T-helper 1 cell treated with Interleukin-12 subunit alpha and Interleukin-12 subunit beta and Interleukin-4 antibody, amounts not matched to agents 30 ng/mL and 1 ng/mL, for 36 hours (primary cell): ENCODE results near the gene FMOD. TPM values are rescaled to one million over a fixed set of nuclear protein-coding genes. Genes with fewer than 3 reads are reported as not detected.
"Not testable (repeated sequence)": the region's sequence is repeated elsewhere in the genome, so short reads cannot be mapped to it uniquely, and the experiment has no call there.

Source experiments
- intact Hi-C: fragments of 100-400 bp; cut with micrococcal nuclease; formaldehyde crosslinking; loops from one replicate; pipeline ENCODE4 v1.15.1; 2024
- total RNA-seq: library from RNA; stranded (reverse); gene quantifications from 2 replicates; pipeline ENCODE4 v1.2.3, GENCODE V29; 2022

Gene FMOD
- total RNA-seq, 1 donor from 2014 or later, result 0.15 TPM

DNA sequence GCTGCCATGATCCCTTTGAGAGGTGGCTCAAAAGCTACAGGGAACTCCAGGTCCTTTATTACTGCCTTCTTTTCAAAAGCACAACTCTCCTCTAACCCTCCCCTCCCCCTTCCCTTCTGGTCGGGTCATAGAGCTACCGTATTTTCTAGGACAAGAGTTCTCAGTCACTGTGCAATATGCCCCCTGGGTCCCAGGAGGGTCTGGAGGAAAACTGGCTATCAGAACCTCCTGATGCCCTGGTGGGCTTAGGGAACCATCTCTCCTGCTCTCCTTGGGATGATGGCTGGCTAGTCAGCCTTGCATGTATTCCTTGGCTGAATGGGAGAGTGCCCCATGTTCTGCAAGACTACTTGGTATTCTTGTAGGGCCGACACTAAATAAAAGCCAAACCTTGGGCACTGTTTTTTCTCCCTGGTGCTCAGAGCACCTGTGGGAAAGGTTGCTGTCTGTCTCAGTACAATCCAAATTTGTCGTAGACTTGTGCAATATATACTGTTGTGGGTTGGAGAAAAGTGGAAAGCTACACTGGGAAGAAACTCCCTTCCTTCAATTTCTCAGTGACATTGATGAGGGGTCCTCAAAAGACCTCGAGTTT lies 42.5 kb downstream of the FMOD start:
- intact Hi-C loops, result loop anchor here (5.0 kb wide), 1 partner anchor 421 kb away; the partner anchor contains the start of gene RABIF

DNA sequence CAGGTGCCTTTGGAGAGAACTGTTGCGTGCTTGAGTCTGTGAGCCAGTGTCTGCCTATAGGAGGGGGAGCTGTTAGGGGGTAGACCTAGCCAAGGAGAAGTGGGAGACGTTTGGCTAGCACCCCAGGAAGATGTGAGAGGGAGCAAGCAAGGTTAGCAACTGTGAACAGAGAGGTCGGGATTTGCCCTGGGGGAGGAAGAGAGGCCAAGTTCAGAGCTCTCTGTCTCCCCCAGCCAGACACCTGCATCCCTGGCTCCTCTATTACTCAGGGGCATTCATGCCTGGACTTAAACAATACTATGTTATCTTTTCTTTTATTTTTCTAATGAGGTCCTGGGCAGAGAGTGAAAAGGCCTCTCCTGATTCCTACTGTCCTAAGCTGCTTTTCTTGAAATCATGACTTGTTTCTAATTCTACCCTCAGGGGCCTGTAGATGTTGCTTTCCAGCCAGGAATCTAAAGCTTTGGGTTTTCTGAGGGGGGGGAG lies 43.2 kb downstream of the FMOD start:
- intact Hi-C loops, result loop anchor here (5.0 kb wide), 1 partner anchor 420 kb away; the partner anchor contains the start of gene RABIF

- intact Hi-C loops, result loop anchor here (1.0 to 5.0 kb wide), 2 partner anchors 31 to 420 kb away; partner anchors contain the start of gene RABIF
Observed at GRCh38 chr1:203306965-203307541, 43.9 kb downstream of the FMOD start.

GRCh38 chr1:203306089-203306964 lies 44.6 kb downstream of the FMOD start:
- intact Hi-C loops, result loop anchor here (1.0 to 5.0 kb wide), 2 partner anchors 32 to 419 kb away; partner anchors contain the start of gene RABIF

GRCh38 chr1:203305809-203306088 lies 45.2 kb downstream of the FMOD start:
- intact Hi-C loops, result loop anchor here (1.0 to 5.0 kb wide), 8 partner anchors 15 to 556 kb away; partner anchors contain the start of genes RABIF, SNRPE, ZBED6 and ZC3H11A

GRCh38 chr1:203304919-203305808 lies 45.8 kb downstream of the FMOD start, which contains the start of gene BTG2:
BTG2 (plus strand) TSS chr1:203305519; CDS start chr1:203305607, 88 bp downstream.
- intact Hi-C loops, result loop anchor here (1.0 to 5.0 kb wide), 7 partner anchors 15 to 556 kb away; partner anchors contain the start of genes RABIF, SNRPE, ZBED6 and ZC3H11A

GRCh38 chr1:203304391-203304918 lies 46.5 kb downstream of the FMOD start:
- intact Hi-C loops, result no loop called here

- intact Hi-C loops, result no loop called here
Observed at GRCh38 chr1:203302894-203303293, 48.0 kb downstream of the FMOD start.

DNA sequence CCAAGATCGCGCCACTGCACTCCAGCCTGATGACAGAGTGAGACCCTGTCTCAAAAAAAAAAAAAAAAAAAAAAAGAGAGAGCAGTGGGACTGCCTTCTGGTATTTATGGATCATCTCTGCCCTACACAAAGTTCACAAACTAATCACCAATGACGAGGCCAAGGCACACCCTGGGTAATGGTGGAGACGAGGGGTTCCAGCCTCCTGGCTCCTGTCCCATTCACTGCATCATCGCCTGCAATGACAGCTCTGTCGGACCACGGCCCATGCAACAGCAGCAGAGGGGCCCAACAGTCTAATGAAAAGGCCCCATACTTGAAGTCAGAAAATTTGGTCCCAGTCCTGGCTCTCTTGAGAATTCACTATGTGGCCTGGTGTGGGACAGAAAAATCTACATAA lies 48.5 kb downstream of the FMOD start:
- intact Hi-C loops, result no loop called here

- intact Hi-C loops, result no loop called here
Observed at GRCh38 chr1:203301331-203301668, 49.6 kb downstream of the FMOD start.

DNA sequence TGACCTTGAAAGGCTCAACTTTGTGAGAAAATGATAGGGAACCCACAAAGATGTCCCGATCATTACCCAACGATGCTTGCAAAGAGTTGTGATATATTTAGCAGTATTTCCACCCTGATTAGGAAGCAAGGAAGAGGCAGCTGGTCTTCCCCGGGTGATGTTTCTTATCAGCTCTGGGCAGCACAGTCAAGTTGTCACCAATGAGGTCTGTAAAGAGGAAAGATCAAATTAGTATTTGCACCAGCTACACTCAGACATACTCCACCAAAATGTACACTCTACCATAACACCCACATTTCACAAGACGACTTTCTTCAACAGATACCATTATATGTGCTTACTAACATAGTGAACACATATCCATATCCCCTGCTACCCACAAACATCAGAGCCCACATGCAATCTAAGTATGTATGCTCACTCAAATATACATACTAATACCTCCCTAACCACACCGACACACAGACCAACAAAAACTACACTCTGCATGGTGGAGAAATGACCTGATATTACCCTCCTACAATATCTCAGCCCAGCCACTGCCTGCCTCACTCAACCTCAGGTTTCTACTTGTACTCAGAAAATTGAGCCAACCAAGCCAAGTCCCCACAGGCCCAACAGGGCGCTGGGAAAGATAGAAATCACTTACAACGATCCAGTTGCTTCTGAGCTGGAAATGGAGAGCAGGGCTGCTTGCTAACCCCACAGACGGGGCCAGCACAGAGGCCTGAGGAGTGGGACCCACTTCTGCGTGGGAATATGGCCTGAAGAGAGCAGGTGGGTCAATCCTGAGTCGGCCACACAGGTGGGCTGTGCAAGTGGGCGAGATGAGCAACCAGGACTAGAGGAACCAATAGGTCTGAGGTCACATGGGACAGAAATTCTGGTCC lies 50.2 kb downstream of the FMOD start:
- intact Hi-C loops, result no loop called here

GRCh38 chr1:203299719-203300429 lies 51.0 kb downstream of the FMOD start:
- intact Hi-C loops, result not testable (repeated sequence)

DNA sequence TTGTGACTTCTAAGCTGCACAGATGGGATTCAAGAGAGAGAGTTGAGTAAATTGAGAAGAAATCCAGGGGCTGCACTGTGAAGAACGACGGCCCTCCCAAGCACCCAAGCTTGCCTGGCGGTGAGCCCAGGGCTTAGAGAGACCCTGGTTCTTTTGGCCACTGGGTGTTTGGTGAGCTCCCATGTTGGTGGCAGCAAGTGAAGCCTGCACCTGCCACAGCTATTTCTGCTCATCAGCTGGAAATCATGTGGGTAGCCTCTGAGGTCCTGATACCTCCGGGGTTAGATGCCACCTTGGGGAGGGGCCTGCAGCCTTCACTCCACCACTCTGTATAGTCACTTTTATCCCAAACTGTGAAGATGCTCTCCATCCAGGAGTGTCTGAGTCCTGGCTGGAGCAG lies 51.8 kb downstream of the FMOD start:
- intact Hi-C loops, result no loop called here

DNA sequence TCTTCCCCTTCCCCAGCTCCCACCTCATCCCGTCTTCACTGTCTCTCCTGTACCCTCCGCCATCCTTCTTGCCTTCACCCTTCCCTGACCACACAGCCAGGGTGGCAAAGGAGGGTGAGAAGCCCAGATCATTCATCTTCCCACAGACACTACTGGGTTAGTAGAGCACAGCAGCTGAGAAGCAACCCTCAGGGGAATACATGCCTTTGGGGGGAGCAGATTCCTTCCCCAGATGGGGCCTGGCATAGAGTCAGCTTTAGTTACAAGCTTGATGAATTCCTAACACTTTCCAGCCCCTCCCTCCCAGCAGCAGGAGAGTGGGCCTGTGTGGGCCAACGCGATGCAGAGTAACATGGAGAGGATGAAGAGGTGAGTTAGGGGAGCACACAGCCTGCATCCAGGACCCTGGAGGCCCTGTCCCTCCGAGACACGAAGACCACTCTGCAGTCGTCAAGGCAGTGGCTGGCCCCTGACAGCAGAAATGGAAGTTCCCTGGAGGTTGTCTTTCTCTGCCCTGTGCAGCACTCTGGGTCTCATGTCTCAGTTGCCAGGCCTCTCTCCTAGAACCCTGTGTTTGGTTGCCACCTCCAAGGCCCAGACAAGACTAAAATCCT lies 54.4 kb downstream of the FMOD start:
- intact Hi-C loops, result no loop called here

- intact Hi-C loops, result no loop called here
Observed at GRCh38 chr1:203295796-203296195, 55.1 kb downstream of the FMOD start.

GRCh38 chr1:203291201-203292096 lies 59.5 kb downstream of the FMOD start:
- intact Hi-C loops, result no loop called here
